RWPE1 (cell line): ENCODE data around the gene TMEM132C.

Experiments
- CTCF ChIA-PET: fragments of 350-600 bp; sonication (Branson Sonifier 250); formaldehyde crosslinking; extraction: SDS; loops from one replicate; lab custom pipeline; 2021; lab: Yijun Ruan, JAX
- POLR2A ChIA-PET: fragments of 400-600 bp; formaldehyde crosslinking; extraction: SDS; loops from one replicate; lab custom pipeline; 2020; ENCODE audit warnings: antibody characterized with exemption; ENCODE audit not compliant: low non-redundant PET; lab: Yijun Ruan, JAX
- DNase-seq: peaks from one replicate; pipeline ENCODE4 v3.0.0; 2012; ENCODE audit warnings: low spot score
- H3K27ac ChIP-seq: fragments of 450-650 bp; 2 replicates; pipeline ENCODE4 v1.5.1; 2017
- CTCF ChIP-seq: fragments of 450-650 bp; conservative IDR thresholded peaks from 2 replicates; pipeline ENCODE4 v1.5.1; 2017; ENCODE audit warnings: low read depth, mild to moderate bottlenecking

TMEM132C gene

GRCh38 chr12:128707488-128707887 is 440.5 kb downstream of the TMEM132C start:
- DNase-seq = no peak
- no peak for TF ChIP-seq CTCF
- H3K27ac ChIP-seq = no peak overlapping the region
- POLR2A ChIA-PET = no interaction called here
- CTCF ChIA-PET = no interaction called here

- DNase-seq = no peak
- ChIA-PET POLR2A (no interaction called here), CTCF (no interaction called here)
- H3K27ac ChIP-seq = no peak overlapping the region
- no peak for TF ChIP-seq CTCF
Measured at GRCh38 chr12:128708789-128709188, 441.8 kb downstream of the TMEM132C start.

- ChIA-PET POLR2A (no interaction called here), CTCF (no interaction called here)
- no peak for TF ChIP-seq CTCF
Measured at GRCh38 chr12:128709660-128710059, 442.7 kb downstream of the TMEM132C start.

GRCh38 chr12:128711486-128711885 is 444.5 kb downstream of the TMEM132C start:
- DNase-seq = no peak
- ChIA-PET POLR2A (no interaction called here), CTCF (no interaction called here)
- TF ChIP-seq CTCF = no peak
- H3K27ac ChIP-seq = no peak overlapping the region

More at GRCh38 chr12:128709660-128710059, 442.7 kb downstream of the TMEM132C start:
- no peak for DNase-seq
- no peak overlapping the region for H3K27ac ChIP-seq

GRCh38 chr12:128712622-128713021 is 445.7 kb downstream of the TMEM132C start:
- ChIA-PET CTCF (no interaction called here), POLR2A (no interaction called here)
- DNase-seq = no peak
- no peak for TF ChIP-seq CTCF
- H3K27ac ChIP-seq = no peak overlapping the region

- no peak for DNase-seq
- no peak for TF ChIP-seq CTCF
- POLR2A ChIA-PET = no interaction called here
- no peak overlapping the region for H3K27ac ChIP-seq
- CTCF ChIA-PET = no interaction called here
Measured at GRCh38 chr12:128715485-128715884, 448.5 kb downstream of the TMEM132C start.
